Limb (tissue), 2 donors: ENCODE measurements around the gene ZNF497.

ENCODE experiments used
- DNase-seq, 2 donors: peaks; one replicate each; pipeline ENCODE4 v3.0.0-alpha.2; 2016; ENCODE audit errors: extremely low spot score in 2 of 2

The ZNF497 gene

GRCh38 chr19:58367698-58368454 is 5.3 kb upstream of the ZNF497 start:
- no peak for DNase-seq

GRCh38 chr19:58366585-58367430 is 4.3 kb upstream of the ZNF497 start:
- DNase-seq = no peak

- no peak for DNase-seq
Measured at GRCh38 chr19:58364146-58364545, 1.6 kb upstream of the ZNF497 start.

GRCh38 chr19:58361900-58362271 is 665 bp downstream of the ZNF497 start:
- DNase-seq = no peak

- DNase-seq = no peak
Measured at GRCh38 chr19:58357481-58358145, 4.9 kb downstream of the ZNF497 start.

- peak in 1 of 2 donors; percentile 51 for DNase-seq
Measured at GRCh38 chr19:58356766-58357480, 5.6 kb downstream of the ZNF497 start.

GRCh38 chr19:58355908-58356765 is 6.4 kb downstream of the ZNF497 start:
- no peak for DNase-seq

- no peak for DNase-seq
Measured at GRCh38 chr19:58355215-58355796, 7.2 kb downstream of the ZNF497 start.

GRCh38 chr19:58354478-58355030 is 8.0 kb downstream of the ZNF497 start:
- no peak for DNase-seq

DNA sequence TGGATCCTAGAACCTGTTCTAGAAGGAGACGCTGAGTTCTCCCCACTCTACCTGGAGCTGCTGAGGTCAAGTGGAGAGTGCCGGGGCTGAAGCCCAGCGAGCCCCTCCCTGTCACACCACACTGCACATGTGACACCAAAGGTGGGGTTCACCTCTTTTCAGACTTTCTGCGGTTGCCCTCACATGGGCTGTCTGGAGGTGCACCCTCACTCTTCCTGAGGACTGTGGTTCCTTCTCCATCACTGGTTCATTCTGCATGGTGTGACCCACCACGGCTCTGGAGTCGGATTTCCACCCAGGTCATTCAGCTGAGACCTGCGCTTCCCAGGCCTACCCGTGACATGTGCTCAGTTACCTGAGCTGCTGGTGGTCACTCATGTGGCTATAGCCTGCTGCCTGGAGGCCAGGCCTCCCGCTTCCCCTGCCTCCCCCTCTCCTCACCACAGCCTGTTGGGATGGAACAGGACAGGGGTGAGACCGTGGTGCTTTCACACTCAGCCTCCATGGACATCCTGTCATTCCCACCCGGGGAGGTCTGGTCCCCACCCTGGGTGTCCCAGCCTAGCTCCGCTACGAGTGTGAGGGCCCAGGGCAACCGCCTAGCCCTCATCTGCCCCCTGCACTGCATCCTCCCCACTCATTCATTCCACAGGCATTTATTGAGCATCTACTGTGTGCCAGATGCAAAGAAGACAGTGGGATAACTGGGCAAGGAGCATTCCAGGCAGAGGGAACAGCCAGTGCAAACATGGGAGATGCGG is 8.7 kb downstream of the ZNF497 start:
- no peak for DNase-seq

DNA sequence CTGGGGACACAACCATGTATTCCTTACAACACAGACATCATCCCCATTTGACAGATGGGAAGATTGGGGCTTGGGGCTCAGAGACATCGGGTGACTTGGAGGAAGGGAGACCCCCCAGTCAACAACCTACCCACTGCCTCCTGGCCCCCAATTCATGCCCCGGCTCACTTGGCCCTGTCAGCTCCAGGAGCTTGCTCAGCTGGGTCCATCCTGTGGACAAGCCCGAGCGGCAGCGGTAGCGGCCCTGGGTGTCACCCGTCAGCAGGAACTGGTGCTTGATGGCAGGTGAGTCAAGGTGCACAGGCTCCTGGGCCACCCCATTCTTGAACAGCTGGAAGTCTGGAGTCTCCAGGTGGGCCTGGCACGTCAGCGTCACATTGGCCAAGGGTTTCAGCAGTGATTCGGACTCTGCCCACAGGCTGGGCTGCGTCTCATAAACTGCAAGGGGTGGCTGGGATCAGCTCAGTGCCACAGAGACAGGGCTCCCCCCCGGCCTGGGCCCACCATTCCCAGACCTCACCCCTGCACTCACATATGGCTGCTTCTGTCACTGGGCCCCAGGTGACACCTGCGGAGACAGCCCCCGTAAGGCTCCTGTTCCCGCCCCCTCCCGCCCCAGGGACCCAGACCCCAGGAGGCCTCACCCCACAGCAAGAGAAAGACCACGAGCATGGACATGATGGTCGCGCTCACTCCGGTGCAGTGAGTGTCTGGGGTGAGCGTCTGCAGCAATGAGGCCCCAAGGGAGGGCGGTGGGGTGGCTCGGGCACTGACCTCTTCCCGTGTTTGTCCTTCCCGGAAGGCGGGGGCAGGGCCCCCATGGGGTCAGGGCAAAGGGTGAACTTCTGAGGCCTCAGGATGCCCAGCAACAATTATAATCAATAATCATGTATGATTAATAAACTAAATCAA is 9.5 kb downstream of the ZNF497 start, which contains the start of gene A1BG:
TSS of gene A1BG (minus strand) at position 733 of the 912 bp plus-strand sequence. CDS start at position 678, 55 bp downstream.
- DNase-seq = no peak

DNA sequence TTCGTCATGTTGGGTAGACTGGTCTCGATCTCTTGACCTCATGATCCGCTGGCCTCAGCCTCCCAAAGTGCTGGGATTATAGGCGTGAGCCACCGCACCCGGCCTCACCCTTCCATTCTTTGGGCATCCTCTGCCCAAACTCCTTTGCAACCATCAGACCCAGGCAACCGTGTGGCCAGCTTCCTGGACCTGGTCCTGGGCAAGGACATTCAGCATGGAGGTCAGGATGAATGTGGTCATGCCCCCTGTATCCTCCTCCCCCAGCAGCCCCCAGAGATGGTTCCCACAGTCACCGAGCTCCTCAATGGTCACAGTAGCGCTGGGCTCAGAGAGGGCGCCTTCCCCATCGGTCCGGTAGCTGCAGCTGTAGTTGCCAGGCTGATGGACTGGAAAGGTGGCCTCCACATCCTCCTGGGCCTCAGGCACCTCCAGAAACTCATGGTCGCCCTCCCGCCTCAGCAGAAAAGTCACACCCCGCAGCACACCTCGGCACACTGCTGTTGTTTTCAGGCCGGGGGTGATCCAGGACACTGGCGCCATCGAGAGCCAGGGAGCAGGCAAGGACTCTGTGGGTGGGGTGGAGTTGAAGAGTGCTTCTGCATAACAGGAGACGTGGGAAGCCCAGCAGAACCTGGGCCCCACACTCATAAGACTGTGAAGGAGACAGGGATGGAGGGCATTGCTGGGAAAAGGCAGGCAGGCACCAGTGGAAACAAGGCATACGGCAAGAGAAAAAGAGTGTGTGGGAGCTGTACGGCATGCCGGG is 10.4 kb downstream of the ZNF497 start:
- no peak for DNase-seq

GRCh38 chr19:58351558-58351878 is 11.0 kb downstream of the ZNF497 start:
- DNase-seq = no peak

GRCh38 chr19:58350871-58351557 is 11.5 kb downstream of the ZNF497 start:
- no peak for DNase-seq

GRCh38 chr19:58350001-58350861 is 12.3 kb downstream of the ZNF497 start:
- no peak for DNase-seq

DNA sequence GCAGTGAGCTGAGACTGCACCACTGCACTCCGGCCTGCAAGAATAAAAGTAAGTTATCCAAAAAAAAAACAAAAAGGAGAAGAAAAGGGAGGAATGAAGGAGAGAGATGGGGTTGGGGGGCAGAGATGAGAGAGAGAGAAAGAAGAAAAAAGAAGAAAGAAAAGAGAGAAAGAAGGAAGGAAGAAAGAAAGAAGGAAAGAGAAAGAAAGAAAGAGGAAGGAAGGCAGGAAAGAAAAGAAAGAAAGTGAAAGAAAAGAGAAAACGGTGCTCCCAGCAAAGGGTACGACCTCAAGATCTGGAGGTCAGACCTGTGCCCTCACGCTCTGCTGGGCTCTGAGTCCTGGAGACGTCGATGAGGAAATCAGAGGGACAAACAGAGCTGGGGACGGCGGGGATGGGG is 13.0 kb downstream of the ZNF497 start:
- no peak for DNase-seq
